ENCODE results near the gene SPTBN1. TPM values are rescaled to one million over a fixed set of nuclear protein-coding genes. Genes with fewer than 3 reads are reported as not detected.
A peak's percentile ranks its signal among the peaks of the same experiment; 100 is the strongest.

Gene SPTBN1
- total and polyA plus RNA-seq, 9 of the 15 experiments (the other 6 are each of a cell fraction or from before 2014, with no cell fraction given) = 8.9 to 66.8 (median 31.4) TPM

DNA sequence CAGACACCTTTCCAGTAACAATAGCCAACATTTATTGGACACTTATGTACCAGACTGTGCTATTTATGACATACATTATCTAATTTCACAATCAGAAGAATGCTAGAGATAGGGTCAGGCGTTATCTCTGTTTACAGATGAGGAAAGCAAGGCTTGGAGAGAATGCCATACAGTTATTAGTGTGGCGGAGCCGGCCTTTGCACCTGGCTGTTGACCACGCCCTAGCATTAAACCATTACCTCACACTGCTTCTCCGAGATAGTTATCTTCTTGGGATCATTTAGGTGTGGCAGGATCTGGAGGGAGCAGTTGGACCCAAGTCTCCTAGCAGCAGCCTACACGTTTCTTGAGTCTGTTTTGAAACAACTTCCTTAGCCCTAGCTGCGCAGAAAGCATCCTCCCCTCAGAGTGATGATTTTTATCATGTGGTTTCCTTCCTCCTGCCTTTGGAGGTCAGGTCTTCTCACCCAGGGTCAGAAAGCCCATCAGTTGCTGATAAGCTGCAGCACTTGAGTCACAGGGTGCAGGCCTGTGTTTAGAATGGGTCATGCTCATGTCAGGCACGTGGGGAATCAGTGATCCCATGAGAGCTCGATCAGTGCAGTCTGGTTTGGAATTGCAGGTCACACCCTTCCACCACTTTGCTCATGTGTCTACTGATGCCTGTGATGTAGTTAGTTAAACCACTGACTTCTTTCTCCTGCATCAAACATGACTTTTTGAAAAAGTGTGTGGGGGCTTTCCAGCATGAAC, 118.2 kb downstream of the SPTBN1 start (continued):
- TF ChIP-seq FOXK2 (conservative IDR thresholded peaks at IDR 0.05 in 1 of 2, IDR thresholded peaks at IDR 0.05 in 1 of 2; ENCODE audit: low read depth in 2 of 2) (0 out of 4 replicates have a peak, but pooled peaks of 1 of the 2 experiments have one; percentile 50), ZNF175 (CRISPR knock-in tag; IDR thresholded peaks at IDR 0.05; ENCODE audit: low read depth) (peak; percentile 92), ZNF589 (CRISPR knock-in tag; IDR thresholded peaks at IDR 0.05; ENCODE audit: low read depth) (peak; percentile 93), KDM1A (IDR thresholded peaks at IDR 0.05) (peak; percentile 96), ESRRA (IDR thresholded peaks at IDR 0.05; ENCODE audit: borderline replicate concordance, low read depth) (peak; percentile 99), SMARCE1 (IDR thresholded peaks at IDR 0.05) (peak; percentile 81), POLR2H (tag; IDR thresholded peaks at IDR 0.05; ENCODE audit: low read depth) (0 out of 2 replicates have a peak, but pooled peaks have one; percentile 27), HDAC3 (IDR thresholded peaks at IDR 0.05; ENCODE audit: borderline replicate concordance, partially characterized antibody) (peak; percentile 74), MTF1 (CRISPR knock-in tag; IDR thresholded peaks at IDR 0.05; ENCODE audit: borderline replicate concordance) (no peak), ELF2 (CRISPR knock-in tag; IDR thresholded peaks at IDR 0.05) (no peak), DPF2 (IDR thresholded peaks at IDR 0.05) (peak; percentile 78), TAF1 (IDR thresholded peaks at IDR 0.05; ENCODE audit: control insufficient read depth, extremely low read depth, insufficient read depth, low read length, severe bottlenecking) (no peak), PURB (CRISPR knock-in tag; IDR thresholded peaks at IDR 0.05; ENCODE audit: low read depth) (no peak), LEF1 (IDR thresholded peaks at IDR 0.05) (peak; percentile 85), BRCA1 (IDR thresholded peaks at IDR 0.05) (no peak), BRCA1 (CRISPR knock-in tag; IDR thresholded peaks at IDR 0.05) (no peak), ZNF431 (CRISPR knock-in tag; IDR thresholded peaks at IDR 0.05) (0 out of 2 replicates have a peak, but pooled peaks have one; percentile 56), FOXK1 (CRISPR knock-in tag; IDR thresholded peaks at IDR 0.05; ENCODE audit: borderline replicate concordance) (no peak), RBM25 (IDR thresholded peaks at IDR 0.05; ENCODE audit: low read depth, low read length, severe bottlenecking) (no peak), CBX2 (IDR thresholded peaks at IDR 0.05; ENCODE audit: insufficient read depth, low read length, poor library complexity, severe bottlenecking) (no peak), NEUROD1 (IDR thresholded peaks at IDR 0.05; ENCODE audit: borderline replicate concordance, low read depth, low read length, partially characterized antibody) (peak; percentile 31), HMGN3 (IDR thresholded peaks at IDR 0.05; ENCODE audit: borderline replicate concordance, extremely low read depth, insufficient read length, low read depth, low read length) (no peak), MTA1 (IDR thresholded peaks at IDR 0.05; ENCODE audit: borderline replicate concordance) (peak; percentile 66; the same call in 1 of the 2 replicates), RCOR1 (IDR thresholded peaks at IDR 0.05; ENCODE audit: borderline replicate concordance in 1 of 2, low read depth in 2 of 2, low read length in 2 of 2) (peak; percentile 64 to 100; a peak in 3 of 4 replicates), FOXJ2 (tag; IDR thresholded peaks at IDR 0.05) (peak; percentile 56; the same call in 1 of the 2 replicates), POLR2AphosphoS2 (IDR thresholded peaks at IDR 0.05; ENCODE audit: low read length) (no peak), SP1 (CRISPR knock-in tag; IDR thresholded peaks at IDR 0.05) (0 out of 2 replicates have a peak, but pooled peaks have one; percentile 20)
- TF ChIP-seq, protein P1, sequence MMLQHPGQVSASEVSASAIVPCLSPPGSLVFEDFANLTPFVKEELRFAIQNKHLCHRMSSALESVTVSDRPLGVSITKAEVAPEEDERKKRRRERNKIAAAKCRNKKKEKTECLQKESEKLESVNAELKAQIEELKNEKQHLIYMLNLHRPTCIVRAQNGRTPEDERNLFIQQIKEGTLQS (IDR thresholded peaks at IDR 0.05) = peak; percentile 69; the same call in 1 of the 2 replicates
- TF ChIP-seq, protein P1 (CRISPR knock-in tag; conservative IDR thresholded peaks at IDR 0.05) = no peak

All from K562 (cell line).